COLO829 (cell line): ENCODE measurements around the gene PDZK1IP1.

Source experiments
- DNase-seq: peaks from one replicate; pipeline ENCODE4 v3.0.0; 2012; ENCODE audit warnings: low spot score

PDZK1IP1 gene, protein sequence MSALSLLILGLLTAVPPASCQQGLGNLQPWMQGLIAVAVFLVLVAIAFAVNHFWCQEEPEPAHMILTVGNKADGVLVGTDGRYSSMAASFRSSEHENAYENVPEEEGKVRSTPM

DNA sequence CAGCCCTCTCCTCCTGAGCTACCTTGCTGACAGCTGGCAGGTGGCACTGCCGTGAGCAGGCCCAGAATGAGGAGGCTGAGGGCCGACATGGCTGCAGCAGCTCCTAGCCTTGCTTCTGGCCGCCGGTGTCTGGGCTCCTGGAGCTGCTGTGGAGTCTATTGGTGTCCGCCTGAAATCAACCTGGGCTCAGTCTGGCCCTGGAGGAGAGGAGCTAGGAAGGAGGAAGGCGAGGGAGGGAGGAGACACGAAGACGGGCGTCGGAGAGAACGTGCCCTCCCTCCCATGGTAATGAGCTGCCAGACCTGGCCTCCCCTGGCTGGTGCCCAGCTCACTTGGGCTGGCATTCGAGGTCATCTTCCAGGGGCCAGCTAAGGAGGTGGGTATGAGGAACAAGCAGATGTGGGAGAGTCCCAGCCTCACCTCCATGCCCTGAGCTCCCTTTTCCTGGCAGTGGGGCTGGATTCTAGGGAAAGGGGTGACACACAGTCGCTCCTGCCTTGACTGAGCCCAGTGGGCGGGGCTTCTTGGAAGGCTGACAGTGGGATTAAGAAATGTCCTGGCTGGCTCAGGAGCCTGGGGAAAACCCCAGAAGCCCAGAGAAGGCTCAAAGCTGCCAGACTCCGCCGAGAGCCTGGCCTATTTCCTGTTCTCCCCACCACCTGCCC lies at the start of gene PDZK1IP1:
Gene PDZK1IP1 (minus strand): TSS at position 193 of the 665 bp plus-strand sequence. CDS start 104 bp downstream, at position 89.
- no peak for DNase-seq

DNA sequence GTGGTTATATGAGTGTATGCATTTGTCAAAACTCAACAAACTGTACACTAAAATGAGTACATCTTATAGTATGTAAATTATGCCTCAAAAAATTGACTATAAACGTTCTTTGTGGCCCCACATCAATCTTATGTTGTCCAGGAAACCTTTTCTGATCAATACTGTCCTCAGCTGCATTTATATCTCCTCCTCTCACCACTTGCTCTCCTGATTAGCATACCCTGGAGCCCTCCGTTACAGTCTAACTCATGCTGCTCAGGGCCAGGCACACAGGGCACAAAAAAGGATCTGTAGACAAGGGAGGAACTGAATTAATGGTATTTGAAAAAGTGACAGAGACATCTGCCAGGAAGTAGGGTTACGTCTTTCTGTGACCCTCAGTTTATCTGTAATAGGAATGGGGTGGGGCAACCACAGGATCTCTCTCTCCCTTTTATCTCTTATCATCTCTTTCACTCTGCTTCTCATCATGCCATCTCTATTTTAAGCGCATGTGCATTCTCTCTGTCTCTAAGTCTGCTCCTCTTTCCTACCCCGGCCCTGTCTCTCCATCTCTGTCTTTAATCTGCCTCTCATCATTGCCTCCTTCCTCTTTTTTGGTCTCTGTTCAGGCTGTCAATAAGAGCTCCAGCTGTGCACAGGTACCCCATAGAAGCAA lies 49.2 kb upstream of the PDZK1IP1 start:
- DNase-seq = no peak

DNA sequence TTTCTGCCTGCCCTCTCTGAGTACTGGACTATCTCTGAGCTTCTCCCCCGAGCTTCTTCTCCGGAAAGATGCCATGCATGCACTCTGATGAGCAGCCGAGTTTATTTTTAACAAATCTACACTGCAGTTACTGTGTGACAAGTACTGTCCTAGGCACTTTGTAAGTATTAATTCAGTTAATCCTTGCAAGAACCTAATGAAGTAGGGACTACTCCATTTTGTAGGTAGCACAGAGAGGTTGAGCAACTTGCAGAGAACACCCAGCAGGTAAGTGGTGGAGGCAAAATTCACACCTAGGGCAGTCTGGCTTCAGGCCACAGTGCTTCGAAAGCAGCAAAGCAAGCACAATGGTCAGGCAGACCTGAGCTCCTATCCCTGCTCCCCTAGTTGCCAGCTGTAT lies 46.0 kb upstream of the PDZK1IP1 start:
- no peak for DNase-seq

DNA sequence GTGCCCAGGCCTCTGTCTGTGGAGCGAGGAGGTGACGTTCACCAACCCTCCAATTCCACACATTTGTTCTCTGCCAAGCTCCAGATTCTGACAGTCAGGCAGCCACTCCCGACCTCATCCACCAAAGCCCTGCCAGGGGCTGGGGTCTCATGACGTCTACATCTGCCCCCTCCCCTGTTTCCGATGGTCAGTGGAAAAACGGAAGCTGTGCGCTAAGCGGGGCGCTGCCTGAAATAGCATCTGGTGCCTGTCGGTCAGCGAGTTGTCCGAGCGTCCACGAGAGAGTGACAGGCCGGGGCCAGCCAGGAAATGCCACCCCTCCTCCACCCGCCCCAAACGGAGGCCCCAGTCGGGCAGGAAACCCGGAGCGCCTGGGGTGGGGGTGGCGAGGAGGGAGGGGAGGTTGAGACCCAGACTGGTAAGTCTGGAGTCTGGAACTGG lies 45.4 kb upstream of the PDZK1IP1 start:
- DNase-seq = no peak

DNA sequence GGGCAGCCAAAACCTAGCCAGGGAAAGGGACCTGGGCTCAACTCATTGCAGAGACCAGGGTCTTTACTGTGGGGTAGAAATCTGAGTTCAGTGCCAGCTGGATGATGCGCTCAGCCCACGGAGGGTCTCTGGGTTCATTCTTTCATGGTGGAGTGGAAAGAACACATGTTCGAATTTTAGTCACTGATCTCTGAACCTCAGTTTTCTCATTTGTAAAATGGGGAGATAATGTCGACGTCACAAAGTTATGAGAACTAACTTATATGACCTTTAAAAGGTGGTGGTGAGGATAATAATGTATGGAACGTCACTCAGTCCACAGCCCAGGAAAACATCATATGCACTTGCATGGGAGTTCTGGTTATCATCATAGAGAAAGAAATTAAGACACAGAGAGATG lies 43.4 kb upstream of the PDZK1IP1 start:
- no peak for DNase-seq

DNA sequence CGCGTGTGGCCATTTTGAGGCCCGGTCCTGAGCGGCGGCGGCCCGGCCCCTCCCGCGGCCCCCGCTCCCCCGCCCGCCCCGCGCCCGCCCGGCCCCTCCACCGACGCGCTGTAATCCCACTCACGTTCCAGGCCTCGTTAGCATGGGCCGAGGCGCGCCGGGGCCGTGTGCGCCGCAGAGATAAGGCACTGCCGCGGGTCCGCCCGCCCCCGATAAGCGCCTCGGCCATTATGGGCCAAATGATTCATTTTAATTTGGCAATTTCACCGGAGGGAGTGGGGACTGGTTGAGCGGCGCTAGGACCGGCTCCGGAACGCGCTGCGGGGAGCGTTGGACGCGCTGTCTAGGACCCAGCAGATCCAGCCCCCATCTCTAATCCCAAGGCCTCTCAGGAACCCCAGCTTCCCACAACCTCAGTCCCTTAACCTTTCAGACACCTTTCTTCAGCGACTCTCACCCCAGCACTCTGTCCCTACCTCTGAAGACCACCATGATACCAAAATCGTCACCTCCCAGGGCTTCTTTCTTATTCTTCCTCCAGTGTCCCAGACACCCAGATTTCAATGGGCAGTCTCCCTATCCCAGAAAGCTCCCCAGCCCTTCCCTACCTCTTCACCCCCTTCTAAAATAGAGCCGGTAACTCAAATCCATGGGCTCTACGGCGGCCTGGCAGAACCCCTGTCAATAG lies 42.5 kb upstream of the PDZK1IP1 start, which contains the start of gene TAL1:
Gene TAL1 (minus strand): TSS at position 39 of the 688 bp plus-strand sequence. CDS start 6,337 bp downstream, outside the sequence.
- no peak for DNase-seq

DNA sequence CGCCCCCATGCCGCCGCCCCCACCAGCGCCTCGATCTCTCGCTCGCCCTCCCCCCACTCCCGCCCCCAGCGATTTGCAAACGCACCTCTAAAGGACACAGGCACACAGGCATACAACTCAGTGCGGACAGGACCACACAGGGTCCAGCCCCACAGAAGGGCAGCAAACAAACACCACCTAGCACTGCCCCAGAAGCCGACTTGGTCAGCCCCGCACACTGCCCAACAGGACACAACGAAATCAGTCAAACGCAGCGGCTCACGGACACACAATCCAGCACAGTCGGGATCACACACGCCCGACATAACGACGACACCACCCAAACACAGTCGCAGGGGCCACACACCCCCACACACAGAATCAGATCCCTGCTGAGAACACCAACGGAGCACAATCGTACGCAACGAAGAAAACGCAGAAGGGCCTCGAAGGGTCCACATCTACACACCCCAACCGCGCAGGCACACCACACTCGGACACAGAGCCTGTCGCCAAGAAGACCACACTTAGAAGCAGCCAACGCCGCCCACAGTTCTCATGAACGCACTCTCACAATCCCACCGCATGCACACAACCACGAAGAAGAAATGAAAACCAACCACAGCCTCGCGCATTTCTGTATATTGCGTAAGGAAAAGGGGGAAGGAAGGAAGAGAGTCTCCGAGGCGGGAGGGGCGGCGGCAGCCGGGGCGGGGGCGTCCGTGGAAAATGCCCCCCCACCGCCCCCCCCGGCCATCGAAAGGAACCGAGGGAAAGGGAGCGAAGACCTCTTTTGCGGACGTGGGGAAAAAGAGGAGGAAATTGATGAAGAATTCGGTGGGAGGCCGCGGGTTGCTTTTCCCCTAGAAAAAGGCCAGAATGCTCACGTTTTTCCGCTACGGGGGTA lies 41.7 kb upstream of the PDZK1IP1 start:
- no peak for DNase-seq

DNA sequence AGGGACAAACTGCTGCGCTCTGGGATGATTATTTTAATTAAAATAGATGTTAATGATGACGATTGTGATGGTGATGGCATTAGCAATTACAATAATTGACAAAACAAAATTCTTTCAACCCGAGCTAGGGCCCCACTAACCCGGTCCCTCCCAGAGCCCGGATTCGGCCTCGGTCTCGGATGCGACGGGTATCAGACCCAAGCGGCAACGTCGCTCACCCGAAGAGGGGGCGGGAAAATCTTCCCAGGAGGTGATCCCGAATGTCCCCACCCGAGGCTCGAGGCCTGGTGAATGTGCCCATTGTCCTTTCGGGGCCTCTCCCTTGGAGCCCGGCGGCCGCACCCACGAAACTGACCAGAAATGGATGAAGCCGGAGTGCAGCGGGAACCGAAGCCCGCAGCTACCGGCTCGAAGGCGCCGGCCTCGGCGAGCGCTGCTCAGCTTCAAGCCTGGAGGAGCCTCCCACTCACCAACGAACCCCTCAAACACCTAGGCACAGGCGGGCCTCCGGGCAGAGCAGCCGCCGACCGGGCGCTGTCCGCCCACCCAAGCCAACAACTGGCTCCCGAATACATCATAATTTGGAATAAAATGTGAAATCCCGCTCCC lies 41.0 kb upstream of the PDZK1IP1 start:
- no peak for DNase-seq

DNA sequence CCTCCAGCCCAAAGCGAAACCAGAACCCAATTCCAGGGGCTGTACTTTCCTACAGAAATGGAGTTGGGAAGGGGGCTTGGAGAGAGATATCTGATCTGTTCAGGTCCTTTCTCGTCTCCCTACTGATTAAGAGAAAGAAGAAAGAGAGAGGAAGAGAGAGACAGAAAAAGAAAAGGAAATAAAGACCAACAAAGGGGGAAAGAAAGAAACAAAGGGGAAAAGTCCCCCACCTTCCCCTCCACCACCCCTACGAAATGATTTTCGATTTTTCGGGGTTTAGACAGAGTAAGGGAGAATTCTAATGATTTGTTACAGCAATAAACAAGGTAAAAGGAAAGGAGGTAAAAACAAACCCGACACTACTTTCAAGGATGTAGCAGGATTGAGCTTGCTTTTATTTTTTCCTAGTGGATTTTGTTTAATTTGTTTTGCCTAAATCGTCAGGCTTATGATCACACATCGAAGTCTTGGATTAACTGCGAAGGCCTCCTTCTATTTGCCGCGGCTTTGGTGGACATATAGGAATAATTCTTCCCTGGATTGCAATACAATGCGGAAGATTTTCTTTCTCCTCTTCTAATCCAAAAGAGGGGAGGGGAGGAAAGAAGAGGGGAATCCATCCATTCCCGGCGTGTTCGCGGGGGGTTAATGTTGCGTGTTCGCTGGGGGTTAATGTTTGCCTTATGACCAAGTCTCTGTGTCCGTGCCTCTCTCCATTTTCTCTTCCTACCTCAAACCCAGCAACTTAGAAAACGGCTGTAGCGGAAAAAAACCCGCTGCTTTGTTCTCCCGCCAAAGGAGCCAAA lies 40.3 kb upstream of the PDZK1IP1 start:
- no peak for DNase-seq

DNA sequence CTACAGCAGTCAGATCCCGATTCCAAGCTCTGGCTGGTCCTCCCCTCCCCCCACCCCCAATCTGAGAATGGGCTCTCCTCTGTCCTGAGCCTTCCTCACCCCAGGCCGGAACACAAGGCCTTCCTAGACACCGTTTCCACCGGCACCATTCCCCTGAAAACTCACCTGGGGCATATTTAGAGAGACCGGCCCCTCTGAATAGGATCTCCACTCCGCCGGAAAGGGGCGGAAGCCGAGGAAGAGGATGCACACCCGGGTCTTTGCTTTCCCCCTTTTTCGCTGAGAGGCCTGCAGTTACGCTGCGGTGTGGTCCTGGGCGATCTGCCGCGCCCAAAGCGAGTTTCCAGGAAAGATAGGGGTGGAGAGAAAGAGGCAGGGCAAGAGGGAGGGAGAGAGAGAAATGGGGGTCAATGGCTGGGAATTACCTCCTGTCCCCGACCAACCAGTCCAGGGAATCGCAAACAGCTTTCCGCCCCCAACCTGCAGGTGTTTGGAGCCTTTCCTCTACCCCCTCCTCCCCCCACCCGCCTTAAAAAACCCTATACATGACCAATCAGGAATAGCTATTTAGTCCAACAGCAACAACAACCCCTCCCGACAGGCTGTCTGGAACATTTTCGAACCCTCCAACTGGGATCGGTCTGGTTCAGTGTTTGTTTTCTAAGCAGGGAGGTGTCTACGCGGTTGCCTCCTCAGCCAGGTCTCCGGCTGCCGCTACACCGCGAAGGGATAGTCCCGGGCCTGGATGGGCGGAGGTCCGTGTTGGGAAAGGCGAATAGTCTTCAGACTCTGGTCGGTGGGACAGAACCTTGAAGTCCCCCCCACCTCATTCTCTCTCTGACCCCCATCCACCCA lies 39.4 kb upstream of the PDZK1IP1 start:
- no peak for DNase-seq

DNA sequence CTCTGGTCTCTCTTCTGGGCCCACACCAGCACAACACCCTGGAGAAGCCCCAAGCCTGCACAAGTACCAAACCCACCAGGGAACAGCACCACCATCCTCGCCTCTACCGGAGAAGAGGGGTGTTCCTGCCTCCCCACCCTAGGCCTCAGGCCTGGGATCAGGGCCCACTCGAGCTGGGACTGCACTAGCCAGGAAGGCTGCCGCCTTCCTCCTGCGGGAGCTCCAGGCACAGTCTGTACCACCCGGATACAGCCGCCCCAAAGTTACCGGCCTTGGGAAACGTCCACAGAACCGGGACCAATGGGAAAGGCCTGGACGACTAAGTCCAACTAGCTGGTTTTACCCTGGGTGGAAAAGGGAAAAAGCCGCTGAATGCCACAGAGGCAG lies 38.8 kb upstream of the PDZK1IP1 start:
- DNase-seq = no peak

DNA sequence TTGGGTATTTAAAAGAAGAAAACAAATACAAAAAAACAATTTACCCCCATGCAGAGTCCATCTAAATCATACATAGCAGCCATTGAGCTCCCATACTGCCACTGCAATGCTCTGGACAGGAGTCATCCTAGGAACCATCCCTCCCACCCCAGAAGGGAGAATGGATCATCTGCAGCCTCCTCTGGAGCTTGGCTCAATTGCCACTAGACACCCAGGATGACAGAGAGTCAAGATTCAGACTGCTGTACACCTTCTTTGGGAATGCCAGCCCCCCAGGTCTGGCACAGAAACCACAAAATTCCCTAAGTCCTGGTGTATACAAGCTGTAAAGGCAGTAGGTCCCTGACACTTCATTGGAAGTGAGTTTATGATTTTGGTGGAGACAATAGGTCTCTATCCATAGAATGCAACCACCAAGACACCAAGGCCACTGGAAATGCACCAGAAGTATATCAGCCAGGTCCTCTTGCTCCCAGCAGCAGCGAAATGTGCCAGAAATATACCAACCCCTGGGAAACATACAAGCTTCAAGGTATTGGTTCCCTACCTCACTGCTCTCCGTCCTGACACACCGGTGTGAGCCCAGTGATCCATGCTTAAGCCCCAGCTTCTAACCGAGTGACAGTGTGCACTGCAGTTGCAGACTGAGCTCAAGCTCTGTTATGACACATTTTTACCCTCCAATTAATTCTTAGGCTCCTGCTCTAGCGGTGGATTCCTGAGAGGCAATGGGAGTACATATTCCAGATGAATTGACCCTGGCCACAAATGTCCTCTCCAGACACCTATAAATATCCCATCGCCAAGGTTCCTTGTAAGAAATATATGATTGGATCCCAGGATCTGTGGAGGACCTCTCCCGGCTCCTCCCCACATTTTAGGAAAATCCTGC lies 37.8 kb upstream of the PDZK1IP1 start:
- DNase-seq = no peak

DNA sequence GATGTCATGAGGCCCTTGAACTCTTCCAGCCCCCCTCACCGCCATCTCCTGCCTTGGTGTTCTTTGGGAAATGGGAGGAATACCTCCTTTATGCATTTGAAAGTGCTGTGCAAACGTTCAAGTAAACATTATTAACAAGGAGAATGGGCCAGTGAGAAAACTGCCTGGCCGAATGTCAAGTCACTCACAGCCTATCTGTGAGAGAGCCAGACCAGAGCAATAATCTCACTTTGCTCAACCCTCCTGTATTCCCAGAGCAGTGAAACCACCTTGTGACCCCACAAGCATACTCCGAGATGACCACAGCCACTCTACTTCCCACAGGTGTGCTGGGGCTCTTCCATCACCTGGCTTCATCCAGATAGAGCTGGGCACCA lies 37.0 kb upstream of the PDZK1IP1 start:
- DNase-seq = no peak

DNA sequence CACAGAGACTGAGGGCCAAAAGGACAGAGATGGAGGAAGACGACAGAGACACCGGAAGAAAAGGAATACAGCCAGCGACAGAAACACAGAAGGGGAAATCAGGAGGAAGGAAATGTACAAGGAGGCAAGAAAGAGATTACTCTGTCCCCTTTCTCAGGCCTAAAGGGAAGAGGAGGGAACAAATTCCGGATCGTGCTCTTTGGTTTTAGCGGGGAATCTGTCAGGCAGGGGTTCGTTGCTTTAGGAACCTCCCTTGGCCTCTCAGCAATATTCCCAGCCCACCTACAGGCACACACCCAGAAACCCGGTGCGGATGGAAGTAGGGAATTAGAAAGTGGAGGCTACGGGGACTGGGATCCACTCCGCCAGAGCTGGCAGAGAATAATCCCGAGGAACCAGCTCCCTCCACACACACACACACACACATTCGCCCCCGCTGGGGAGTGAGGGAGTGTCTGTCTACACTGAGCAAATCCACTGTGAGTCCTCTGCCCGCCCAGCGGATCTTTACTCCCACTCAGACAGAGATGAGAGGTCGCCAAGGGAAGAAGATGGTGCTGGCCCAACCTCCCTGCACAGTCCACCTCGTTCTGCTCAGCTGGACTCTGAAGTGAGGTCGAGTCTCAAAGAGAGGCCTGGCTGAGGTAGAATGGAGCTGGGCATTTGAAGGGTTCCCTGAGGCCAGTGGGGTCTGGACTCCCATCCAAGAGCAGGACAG lies 36.4 kb upstream of the PDZK1IP1 start:
- no peak for DNase-seq

DNA sequence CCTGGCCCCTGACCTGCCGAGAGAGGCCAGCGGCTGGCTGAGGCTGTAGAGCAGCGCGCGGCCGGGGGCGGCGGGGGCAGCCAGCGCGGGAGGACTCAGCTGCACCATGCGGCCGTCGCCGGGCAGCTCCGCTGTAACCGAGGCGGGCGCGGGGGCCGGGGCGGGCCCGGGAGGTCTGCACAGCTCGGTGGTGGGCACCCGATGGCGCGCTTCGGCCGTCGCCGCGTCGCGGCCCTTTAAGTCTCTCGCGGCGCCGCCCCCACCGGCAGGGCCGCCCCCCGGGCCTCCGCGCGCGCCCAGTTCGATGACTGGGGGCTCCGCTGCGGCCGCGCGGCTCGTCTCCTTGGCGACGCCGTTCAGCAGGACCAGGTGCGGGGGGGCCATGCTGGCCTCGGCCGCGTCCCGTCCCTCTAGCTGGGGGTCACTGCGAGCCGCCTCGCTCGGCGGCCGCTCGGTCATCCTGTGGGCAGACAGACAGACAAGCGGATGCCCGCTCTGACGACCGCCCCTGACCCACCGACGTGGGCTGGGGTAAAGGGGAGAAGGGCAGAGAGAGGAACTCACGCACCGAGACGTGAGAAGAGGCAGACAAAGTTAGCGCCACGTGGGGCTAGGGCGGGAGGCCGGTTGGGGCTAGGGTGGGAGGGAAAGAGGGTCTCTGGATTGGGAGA lies 35.7 kb upstream of the PDZK1IP1 start:
- DNase-seq = no peak

DNA sequence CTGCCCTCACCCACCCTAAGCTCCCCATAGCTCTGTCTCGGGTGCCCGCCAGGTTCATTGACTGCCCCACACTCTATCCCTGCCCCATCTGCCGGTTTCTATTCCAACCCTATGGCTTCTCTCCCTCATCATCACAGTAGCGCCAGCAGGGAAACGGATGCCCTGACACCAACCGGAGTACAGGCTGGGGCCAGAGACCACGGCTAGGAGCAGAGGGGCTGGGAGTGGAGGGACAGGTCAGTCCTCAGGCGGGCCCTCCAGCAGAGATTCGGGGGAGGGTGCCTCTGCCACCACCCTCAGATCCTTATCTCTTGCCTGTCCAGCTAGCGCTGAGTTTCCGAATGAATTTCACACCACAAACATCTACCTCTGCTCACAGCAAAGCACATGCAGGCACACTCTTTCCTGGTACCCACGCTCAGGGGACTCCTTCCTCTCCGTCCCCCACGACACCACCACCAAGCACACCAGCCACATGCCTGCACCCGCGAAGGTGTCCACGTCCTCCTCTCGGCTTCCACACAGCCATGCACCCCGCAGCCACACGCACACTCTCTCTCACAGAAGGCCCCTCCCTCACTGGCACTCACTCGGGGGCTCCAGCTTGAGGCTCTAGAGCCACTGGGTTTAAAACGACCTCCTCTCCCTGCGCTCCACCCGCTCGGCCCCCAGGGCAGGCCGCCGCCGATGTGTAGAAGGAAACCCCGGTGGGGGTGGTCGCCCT lies 35.0 kb upstream of the PDZK1IP1 start:
- no peak for DNase-seq
